Fibroblast of the aortic adventitia (primary cell): Measurements from ENCODE around the gene TMEM31. TPM values are rescaled to one million over a fixed set of nuclear protein-coding genes. Genes with fewer than 3 reads are reported as not detected.

Source experiments
- DNase-seq: peaks from one replicate; pipeline ENCODE4 v3.0.0-alpha.2; 2010; ENCODE audit warnings: low read depth
- H3K4me3 ChIP-seq: 2 replicates; pipeline ENCODE4 v1.5.1; 2011; ENCODE audit warnings: low read depth, mild to moderate bottlenecking, control low read depth, low read length, moderate library complexity
- CTCF ChIP-seq: IDR thresholded peaks from 2 replicates; pipeline ENCODE4 v1.5.1; 2011; ENCODE audit warnings: mild to moderate bottlenecking, low read length, control low read depth, inconsistent platforms; ENCODE audit not compliant: insufficient read depth
- total RNA-seq: library from RNA; depleted of rRNA; stranded (reverse); fragments of >200 nt; gene quantifications from 2 replicates; pipeline ENCODE4 v1.2.3, GENCODE V29; 2012; ENCODE audit warnings: low replicate concordance

The TMEM31 gene
- total RNA-seq, 1 donor = not detected

- H3K4me3 ChIP-seq = no peak overlapping the region
- TF ChIP-seq CTCF = peak; percentile 59
- peak; percentile 58 for DNase-seq
Measured at GRCh38 chrX:103688946-103689345, 21.8 kb upstream of the TMEM31 start.

GRCh38 chrX:103691059-103691458 is 19.6 kb upstream of the TMEM31 start:
- DNase-seq = no peak
- no peak for TF ChIP-seq CTCF
- no peak overlapping the region for H3K4me3 ChIP-seq

GRCh38 chrX:103697687-103698086 is 13.0 kb upstream of the TMEM31 start:
- no peak overlapping the region for H3K4me3 ChIP-seq
- no peak for DNase-seq
- TF ChIP-seq CTCF = no peak

GRCh38 chrX:103699243-103699642 is 11.5 kb upstream of the TMEM31 start:
- no peak for TF ChIP-seq CTCF
- DNase-seq = no peak
- no peak overlapping the region for H3K4me3 ChIP-seq

GRCh38 chrX:103704863-103705262 is 5.8 kb upstream of the TMEM31 start:
- no peak overlapping the region for H3K4me3 ChIP-seq
- DNase-seq = no peak
- TF ChIP-seq CTCF = no peak

- no peak for TF ChIP-seq CTCF
- peak; percentile 90 for DNase-seq
- H3K4me3 ChIP-seq = no peak overlapping the region
Measured at GRCh38 chrX:103716962-103717361, 6.3 kb downstream of the TMEM31 start.

- DNase-seq = no peak
- no peak overlapping the region for H3K4me3 ChIP-seq
- no peak for TF ChIP-seq CTCF
Measured at GRCh38 chrX:103718120-103718519, 7.4 kb downstream of the TMEM31 start.
